Mammary epithelial cell (primary cell): Measurements from ENCODE around the gene PRPF19.

Source experiments
- CTCF ChIP-seq, 2 donors: IDR thresholded peaks in 1 of 2; conservative IDR thresholded peaks in 1 of 2; 2 replicates each; pipeline ENCODE4 v1.5.1; 2011 to 2012; ENCODE audit warnings: inconsistent platforms in 2 of 2, low read length in 2 of 2, mild to moderate bottlenecking in 2 of 2, control low read depth in 1 of 2, low read depth in 1 of 2; ENCODE audit not compliant: insufficient read depth in 1 of 2; ENCODE audit errors: extremely low read depth in 1 of 2
- EZH2 ChIP-seq: IDR thresholded peaks from 2 replicates; pipeline ENCODE4 v1.6.1; 2012; ENCODE audit warnings: low read length, inconsistent platforms, borderline replicate concordance

DNA sequence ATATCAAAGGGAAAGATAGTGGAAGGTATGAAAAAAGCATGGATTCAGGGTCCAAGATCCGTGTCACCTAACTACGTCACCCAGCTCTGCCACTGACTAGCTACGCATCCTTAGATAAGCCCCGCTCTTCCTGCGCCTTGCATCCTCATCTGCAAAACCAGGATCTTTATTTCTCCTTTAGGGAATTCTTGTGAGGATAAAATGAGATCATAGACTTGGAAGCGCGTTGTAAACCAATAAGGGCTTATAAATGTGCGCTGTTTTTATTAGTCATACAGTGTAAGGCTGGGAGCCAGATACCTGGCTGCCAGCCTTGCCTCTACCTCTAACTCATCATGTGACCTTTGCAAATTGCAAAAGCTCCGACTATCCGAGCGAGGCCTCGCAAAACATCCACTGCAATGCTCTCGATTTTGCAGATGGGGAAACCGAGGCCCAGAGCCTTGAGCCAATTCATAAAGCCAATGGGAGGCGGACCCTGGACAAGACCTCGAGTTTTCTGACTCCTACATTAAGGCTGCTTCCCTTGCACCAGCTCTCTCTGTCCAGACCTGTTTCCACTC, 753 bp downstream of the PRPF19 start:
- TF ChIP-seq CTCF (conservative IDR thresholded peaks at IDR 0.05 in 1 of 2, IDR thresholded peaks at IDR 0.05 in 1 of 2; ENCODE audit: extremely low read depth in 1 of 2, insufficient read depth in 1 of 2, low read depth in 1 of 2, low read length in 2 of 2): no peak
- no peak for TF ChIP-seq EZH2
